ENCODE data around the gene CDK5RAP3.

DNA sequence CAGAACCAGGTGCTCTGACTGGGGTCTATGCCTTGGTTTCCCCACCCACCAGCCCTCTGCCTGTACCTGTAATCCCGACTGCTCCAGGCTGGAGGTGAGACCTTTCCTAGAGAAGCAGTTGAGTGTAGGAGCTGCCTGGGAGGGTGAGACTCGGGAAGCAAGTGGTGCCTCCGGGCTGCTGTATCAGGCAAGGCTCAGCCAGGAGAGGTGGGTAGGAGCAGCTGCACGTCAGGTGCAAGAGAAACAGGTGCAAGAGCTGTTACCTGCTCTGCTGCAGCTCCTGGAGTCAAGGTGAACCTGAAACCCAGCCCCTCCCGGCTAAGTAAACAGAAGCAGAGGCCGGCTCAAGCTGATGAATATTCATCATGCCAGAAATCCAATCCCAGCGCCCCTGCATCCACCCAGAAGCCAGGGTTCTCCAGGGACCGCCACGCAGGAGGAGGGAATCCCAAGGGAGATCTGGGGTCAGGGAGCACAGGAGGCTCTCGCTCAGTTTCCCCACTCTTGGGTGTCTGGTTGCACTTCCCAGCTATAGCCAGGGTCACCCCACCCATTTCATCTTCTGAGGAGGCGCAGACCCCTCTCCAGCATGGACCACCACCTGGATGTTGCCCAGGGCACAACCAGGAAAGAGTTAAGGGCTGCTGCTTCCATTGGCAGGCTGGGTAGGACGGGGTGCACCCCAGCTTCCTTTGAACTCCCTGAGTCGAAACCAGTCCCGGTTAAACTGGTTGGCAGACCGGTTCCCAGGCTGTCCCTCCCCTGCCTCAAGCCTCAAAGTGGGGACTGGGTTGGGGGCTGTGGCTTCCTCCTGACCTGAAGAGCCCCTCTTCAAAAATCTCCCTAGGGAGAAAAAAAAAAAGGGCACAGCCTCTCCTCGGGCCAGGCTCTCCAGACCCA lies 13.1 kb upstream of the CDK5RAP3 start, which contains the start of gene PRR15L:
- TF ChIP-seq, protein P1, sequence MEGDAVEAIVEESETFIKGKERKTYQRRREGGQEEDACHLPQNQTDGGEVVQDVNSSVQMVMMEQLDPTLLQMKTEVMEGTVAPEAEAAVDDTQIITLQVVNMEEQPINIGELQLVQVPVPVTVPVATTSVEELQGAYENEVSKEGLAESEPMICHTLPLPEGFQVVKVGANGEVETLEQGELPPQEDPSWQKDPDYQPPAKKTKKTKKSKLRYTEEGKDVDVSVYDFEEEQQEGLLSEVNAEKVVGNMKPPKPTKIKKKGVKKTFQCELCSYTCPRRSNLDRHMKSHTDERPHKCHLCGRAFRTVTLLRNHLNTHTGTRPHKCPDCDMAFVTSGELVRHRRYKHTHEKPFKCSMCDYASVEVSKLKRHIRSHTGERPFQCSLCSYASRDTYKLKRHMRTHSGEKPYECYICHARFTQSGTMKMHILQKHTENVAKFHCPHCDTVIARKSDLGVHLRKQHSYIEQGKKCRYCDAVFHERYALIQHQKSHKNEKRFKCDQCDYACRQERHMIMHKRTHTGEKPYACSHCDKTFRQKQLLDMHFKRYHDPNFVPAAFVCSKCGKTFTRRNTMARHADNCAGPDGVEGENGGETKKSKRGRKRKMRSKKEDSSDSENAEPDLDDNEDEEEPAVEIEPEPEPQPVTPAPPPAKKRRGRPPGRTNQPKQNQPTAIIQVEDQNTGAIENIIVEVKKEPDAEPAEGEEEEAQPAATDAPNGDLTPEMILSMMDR (conservative IDR thresholded peaks at IDR 0.05 in 1 of 2, IDR thresholded peaks at IDR 0.05 in 1 of 2; ENCODE audit: low read depth in 1 of 2, low read length in 2 of 2): no peak
- no peak for TF ChIP-seq EZH2 (IDR thresholded peaks at IDR 0.05; ENCODE audit: low read length, missing control alignments)
